Gastrocnemius medialis (tissue), 4 donors: Measurements from ENCODE around the gene C12orf43. TPM values are rescaled to one million over a fixed set of nuclear protein-coding genes. Genes with fewer than 3 reads are reported as not detected.

Experiments used
- ATAC-seq, 2 donors: fragments of 150-250 bp; one replicate each; pipeline ENCODE4 v1.9.1; 2016
- DNase-seq, 2 donors: peaks; one replicate each; pipeline ENCODE4 v3.0.0-alpha.2; 2019
- H3K27ac ChIP-seq, 4 donors: fragments of 200-600 bp; sonication (generic); 1 replicate in 1 of 4; 2 replicates in 3 of 4; pipeline ENCODE4 v1.5.1; 2016 to 2018; ENCODE audit warnings: mild to moderate bottlenecking in 2 of 4, moderate library complexity in 1 of 4
- H3K27me3 ChIP-seq, 3 donors: fragments of 200-600 bp; sonication (generic) in 2 of 3; 1 replicate in 1 of 3; 2 replicates in 2 of 3; pipeline versions ENCODE4 v1.5.1 to v1.6.0; 2016 to 2019; ENCODE audit warnings: mild to moderate bottlenecking in 1 of 3, moderate library complexity in 1 of 3
- H3K36me3 ChIP-seq, 2 donors: fragments of 200-600 bp; sonication (generic) in 1 of 2; one replicate each; pipeline ENCODE4 v1.5.1; 2017 to 2018
- H3K4me1 ChIP-seq, 2 donors: fragments of 200-600 bp; sonication (generic) in 1 of 2; one replicate each; pipeline ENCODE4 v1.5.1; 2016 to 2017; ENCODE audit warnings: mild to moderate bottlenecking in 2 of 2
- H3K4me3 ChIP-seq, 4 donors: fragments of 200-600 bp; sonication (generic) in 3 of 4; 1 replicate in 1 of 4; 2 replicates in 3 of 4; pipeline ENCODE4 v1.5.1; 2016 to 2019; ENCODE audit warnings: mild to moderate bottlenecking in 2 of 4
- H3K9me3 ChIP-seq, 3 donors: fragments of 200-600 bp; sonication (generic) in 2 of 3; 1 replicate in 1 of 3; 2 replicates in 2 of 3; pipeline ENCODE4 v1.5.1; 2016 to 2019
- POLR2A ChIP-seq, 2 donors: fragments of 450-650 bp; IDR thresholded peaks; one replicate each; pipeline ENCODE4 v1.6.1; 2017; ENCODE audit warnings: antibody characterized with exemption in 2 of 2, mild to moderate bottlenecking in 2 of 2, moderate library complexity in 2 of 2
- in situ Hi-C, 4 donors: fragments of 200-750 bp; cut with MboI; loops; one replicate each; pipeline versions ENCODE4 v1.15.0 to v1.8.0; 2017; ENCODE audit warnings: low sequenced_read_pairs in 4 of 4
- intact Hi-C: fragments of 100-400 bp; cut with DNase I; formaldehyde crosslinking; loops from one replicate; pipeline ENCODE4 v1.15.1; 2023; ENCODE audit warnings: low total_unique reads
- total RNA-seq, 4 donors: library from RNA; depleted of rRNA; stranded (reverse); fragments of >200 nt; gene quantifications; one replicate each; pipeline versions ENCODE4 v1.1.0 to v1.2.3, GENCODE V29; 2016
- TF ChIP-seq, protein P1 (sequence below), 5 experiments: fragments of 450-650 bp in 3 of 5; fragments of 200-600 bp in 2 of 5; sonication (generic) in 2 of 5; IDR thresholded peaks in 4 of 5; conservative IDR thresholded peaks in 1 of 5; 1 replicate in 4 of 5; 2 replicates in 1 of 5; pipeline ENCODE4 v1.5.1; 2016 to 2019; ENCODE audit warnings: antibody characterized with exemption in 5 of 5, mild to moderate bottlenecking in 3 of 5, moderate library complexity in 3 of 5

C12orf43 gene
- total RNA-seq, 4 donors from 2014 or later = 2.9 to 13.2 (median 5.1) TPM

DNA sequence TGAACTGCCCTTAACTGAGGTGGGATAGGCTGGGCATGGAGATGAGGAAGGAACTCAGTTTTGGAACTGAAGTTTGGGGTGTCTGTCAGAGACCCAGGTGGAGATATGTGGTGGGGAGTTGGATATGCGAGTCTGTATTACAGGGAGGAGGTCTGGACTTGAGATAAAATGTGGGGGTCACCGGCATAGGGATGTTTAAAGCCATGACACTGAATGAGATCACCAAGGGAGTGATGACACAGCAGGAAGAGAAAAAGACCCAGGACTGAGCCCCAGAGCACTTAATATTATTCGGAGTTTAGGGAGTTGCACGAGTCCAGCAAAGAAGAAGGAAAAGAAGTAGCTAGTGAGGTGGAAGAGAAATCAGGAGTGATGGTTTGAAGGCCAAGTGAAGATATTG, 26.8 kb upstream of the C12orf43 start:
- H3K9me3 ChIP-seq = no peaks in the 10 kb centered on the region
- ATAC-seq (no peak), DNase-seq (no peak)
- no peaks in the 10 kb centered on the region for H3K4me1 ChIP-seq
- no peak overlapping the region for H3K27ac ChIP-seq
- in situ Hi-C loops = no loop called here
- no peak overlapping the region for H3K4me3 ChIP-seq
- no peaks in the 10 kb centered on the region for H3K36me3 ChIP-seq
- TF ChIP-seq POLR2A (IDR thresholded peaks at IDR 0.05) = no peak
- TF ChIP-seq, protein P1, sequence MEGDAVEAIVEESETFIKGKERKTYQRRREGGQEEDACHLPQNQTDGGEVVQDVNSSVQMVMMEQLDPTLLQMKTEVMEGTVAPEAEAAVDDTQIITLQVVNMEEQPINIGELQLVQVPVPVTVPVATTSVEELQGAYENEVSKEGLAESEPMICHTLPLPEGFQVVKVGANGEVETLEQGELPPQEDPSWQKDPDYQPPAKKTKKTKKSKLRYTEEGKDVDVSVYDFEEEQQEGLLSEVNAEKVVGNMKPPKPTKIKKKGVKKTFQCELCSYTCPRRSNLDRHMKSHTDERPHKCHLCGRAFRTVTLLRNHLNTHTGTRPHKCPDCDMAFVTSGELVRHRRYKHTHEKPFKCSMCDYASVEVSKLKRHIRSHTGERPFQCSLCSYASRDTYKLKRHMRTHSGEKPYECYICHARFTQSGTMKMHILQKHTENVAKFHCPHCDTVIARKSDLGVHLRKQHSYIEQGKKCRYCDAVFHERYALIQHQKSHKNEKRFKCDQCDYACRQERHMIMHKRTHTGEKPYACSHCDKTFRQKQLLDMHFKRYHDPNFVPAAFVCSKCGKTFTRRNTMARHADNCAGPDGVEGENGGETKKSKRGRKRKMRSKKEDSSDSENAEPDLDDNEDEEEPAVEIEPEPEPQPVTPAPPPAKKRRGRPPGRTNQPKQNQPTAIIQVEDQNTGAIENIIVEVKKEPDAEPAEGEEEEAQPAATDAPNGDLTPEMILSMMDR (IDR thresholded peaks at IDR 0.05 in 4 of 5, conservative IDR thresholded peaks at IDR 0.05 in 1 of 5) = no peak
- intact Hi-C loops = no loop called here
- peaks cover 7 to 16% (median 11%) of the 10 kb centered on the region in 3 donors for H3K27me3 ChIP-seq

DNA sequence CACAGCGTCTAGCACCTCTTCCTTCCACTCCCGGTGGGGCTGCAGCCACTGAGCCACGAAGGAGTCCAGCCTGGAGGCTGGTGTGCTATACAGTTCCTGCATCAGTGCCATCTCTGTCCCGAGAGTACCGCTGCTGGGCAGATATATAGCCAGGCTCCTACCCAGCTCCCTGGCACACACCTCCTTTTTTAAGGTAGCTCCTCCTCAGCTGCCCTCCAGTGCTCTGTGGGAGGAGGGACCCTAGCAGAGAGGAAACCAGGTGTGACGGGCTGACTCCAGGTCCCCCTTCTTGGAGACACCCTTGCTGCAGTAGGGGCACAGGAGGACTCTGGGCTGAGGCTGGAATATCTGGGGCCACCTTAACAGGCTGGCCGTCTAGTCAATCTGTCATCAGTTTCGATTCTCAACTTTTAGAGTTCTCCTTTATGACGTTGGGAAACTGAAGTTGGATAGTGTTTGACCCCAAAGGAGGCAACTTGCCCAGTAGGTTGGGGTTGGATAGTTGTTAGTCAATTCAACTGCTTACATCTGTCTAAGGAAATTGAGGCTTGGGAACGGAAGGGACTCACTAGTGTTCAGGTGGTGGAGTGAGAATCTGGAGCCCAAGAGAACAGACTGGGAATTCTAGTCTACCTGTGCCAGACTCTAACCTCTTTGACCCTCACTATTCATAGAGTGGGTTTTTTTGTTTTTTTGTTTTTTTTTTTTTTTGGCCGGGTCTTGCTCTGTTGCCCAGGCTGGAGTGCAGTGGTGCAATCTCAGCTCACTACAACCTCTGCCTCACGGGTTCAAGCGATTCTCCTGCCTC, 22.8 kb upstream of the C12orf43 start, which contains the start of gene OASL:
TSS of gene OASL (minus strand) at position 386 of the 808 bp plus-strand sequence. CDS start at position 111, 275 bp downstream.
- Histone ChIP-seq H3K36me3 (no peaks in the 10 kb centered on the region), H3K27me3 (peaks cover 4 to 16% (median 14%) of the 10 kb centered on the region in 3 donors), H3K4me1 (no peaks in the 10 kb centered on the region), H3K4me3 (peak within 1 kb of the TSS; percentile 37 to 52 (median 47)), H3K27ac (peak within 1 kb of the TSS in 2 of 4 donors; percentile 23 to 50), H3K9me3 (no peaks in the 10 kb centered on the region)
- intact Hi-C loops (no loop called here), in situ Hi-C loops (no loop called here)
- TF ChIP-seq, protein P1 (IDR thresholded peaks at IDR 0.05 in 4 of 5, conservative IDR thresholded peaks at IDR 0.05 in 1 of 5) = no peak
- TF ChIP-seq POLR2A (IDR thresholded peaks at IDR 0.05) = peak in 1 of 2 donors; percentile 11
- ATAC-seq (peak; percentile 33 to 44), DNase-seq (no peak)

DNA sequence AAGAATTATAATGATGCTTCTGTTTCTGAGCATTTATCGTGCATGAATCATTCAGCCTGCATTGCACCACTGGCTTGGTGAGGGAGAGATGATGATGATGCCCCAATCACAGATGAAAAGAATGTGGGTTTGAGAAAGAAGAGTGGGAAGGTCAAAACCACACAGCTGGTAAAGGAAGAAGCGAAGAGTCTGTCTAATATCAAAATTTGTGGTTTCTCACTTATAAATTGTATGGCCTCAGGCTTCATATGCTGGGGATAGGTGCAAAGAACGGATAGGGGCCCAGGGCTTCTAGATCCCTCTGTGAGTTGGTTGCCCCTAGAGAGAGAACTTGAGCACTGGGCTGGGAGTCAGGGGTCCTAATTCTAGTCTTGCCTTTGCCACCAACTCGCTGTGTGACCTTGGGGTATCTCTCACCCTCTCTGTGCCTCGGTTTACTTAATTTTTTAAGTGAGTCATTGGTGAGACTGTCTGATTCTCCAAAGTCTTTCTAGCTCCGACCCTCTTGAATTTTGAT, 20.6 kb upstream of the C12orf43 start:
- Histone ChIP-seq H3K9me3 (no peaks in the 10 kb centered on the region), H3K27me3 (peaks cover 4 to 14% (median 8%) of the 10 kb centered on the region in 3 donors), H3K4me3 (no peak overlapping the region), H3K4me1 (no peaks in the 10 kb centered on the region), H3K27ac (no peak overlapping the region), H3K36me3 (no peaks in the 10 kb centered on the region)
- ATAC-seq (no peak), DNase-seq (no peak)
- no peak for TF ChIP-seq POLR2A (IDR thresholded peaks at IDR 0.05)
- TF ChIP-seq, protein P1 (IDR thresholded peaks at IDR 0.05 in 4 of 5, conservative IDR thresholded peaks at IDR 0.05 in 1 of 5) = no peak
- intact Hi-C loops (no loop called here), in situ Hi-C loops (no loop called here)

DNA sequence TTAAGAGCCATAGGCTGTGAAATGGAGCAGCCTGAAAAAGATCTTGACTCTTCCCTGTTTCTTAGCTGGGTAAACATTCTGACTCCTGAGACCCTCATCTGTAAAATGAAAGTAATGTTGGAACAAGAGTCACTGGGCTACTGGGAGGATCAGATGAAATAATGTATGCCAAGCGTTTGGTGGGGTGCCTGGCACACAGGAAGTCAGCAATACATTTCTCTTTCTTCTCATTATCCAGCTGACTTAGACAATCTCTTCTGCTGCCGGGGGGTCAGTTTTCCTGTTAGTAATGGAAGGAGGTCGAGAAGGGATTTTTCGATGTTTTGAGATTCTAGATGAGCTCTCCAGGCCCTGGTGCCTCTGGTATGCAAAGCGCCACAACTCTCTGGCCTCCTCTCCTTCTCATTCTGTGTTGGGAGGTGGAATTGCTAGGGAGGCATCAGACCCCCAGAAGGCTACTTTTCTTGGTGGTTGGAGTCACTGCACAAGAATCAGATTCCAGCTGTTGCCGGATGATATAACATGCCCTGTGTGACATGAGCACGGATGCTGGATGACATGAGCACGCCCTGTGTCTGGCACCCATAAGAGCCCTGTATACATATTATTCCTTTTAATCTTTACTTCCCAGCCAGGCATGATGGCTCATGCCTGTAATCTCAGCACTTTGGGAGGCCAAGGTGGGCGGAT, 18.5 kb upstream of the C12orf43 start:
- Histone ChIP-seq H3K27ac (no peak overlapping the region), H3K9me3 (no peaks in the 10 kb centered on the region), H3K4me1 (no peaks in the 10 kb centered on the region), H3K27me3 (peaks cover 0 to 14% (median 8%) of the 10 kb centered on the region in 3 donors), H3K36me3 (no peaks in the 10 kb centered on the region), H3K4me3 (no peak overlapping the region)
- ATAC-seq (no peak), DNase-seq (no peak)
- intact Hi-C loops = no loop called here
- TF ChIP-seq, protein P1 (IDR thresholded peaks at IDR 0.05 in 4 of 5, conservative IDR thresholded peaks at IDR 0.05 in 1 of 5) = no peak
- no peak for TF ChIP-seq POLR2A (IDR thresholded peaks at IDR 0.05)
- in situ Hi-C loops = no loop called here
